ENCODE measurements around the gene TACSTD2.

DNA sequence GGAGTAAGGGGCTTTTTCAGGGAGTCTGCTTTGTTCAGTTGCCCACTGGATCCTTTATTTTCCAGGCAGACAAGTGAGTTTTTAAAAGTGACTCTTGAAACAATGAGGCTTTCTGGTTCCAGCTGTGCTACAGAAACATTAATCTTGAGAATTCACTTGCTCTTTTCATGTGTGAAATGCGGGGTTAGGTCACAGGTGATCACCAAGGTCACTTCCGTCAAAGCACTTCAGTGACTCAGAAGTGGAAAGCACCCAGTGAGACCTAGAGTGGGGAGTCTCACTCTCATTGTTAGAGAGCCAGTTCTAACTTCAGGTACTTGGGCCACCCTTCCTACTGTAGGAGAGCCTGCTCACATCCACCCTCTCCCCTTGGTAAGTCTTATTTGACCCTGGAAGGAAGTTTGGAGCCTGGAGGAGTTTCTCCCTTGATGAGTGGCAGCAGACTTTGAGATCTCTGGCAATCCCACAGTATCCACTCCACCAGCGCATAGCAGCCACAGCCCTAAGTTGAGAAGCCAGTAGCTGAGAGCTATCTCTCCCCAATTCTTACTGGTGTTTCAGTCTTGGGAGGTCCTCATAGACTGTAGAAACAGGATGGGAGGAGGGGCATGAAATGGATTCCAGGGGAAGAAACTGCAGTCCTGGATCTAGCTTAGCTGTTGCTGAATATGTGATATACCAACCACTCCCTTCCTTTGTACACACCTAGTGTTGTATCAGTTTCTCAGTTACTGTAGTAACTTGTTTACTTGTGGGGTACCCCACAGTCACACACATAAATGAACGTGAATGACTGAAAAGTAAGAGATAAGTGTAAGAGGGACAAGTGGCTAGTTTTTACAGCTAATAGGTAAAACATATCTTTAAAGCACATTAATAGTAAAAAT lies 3.1 kb downstream of the TACSTD2 start:
- TF ChIP-seq POLR2A (IDR thresholded peaks at IDR 0.05): no peak
- TF ChIP-seq, protein P1, sequence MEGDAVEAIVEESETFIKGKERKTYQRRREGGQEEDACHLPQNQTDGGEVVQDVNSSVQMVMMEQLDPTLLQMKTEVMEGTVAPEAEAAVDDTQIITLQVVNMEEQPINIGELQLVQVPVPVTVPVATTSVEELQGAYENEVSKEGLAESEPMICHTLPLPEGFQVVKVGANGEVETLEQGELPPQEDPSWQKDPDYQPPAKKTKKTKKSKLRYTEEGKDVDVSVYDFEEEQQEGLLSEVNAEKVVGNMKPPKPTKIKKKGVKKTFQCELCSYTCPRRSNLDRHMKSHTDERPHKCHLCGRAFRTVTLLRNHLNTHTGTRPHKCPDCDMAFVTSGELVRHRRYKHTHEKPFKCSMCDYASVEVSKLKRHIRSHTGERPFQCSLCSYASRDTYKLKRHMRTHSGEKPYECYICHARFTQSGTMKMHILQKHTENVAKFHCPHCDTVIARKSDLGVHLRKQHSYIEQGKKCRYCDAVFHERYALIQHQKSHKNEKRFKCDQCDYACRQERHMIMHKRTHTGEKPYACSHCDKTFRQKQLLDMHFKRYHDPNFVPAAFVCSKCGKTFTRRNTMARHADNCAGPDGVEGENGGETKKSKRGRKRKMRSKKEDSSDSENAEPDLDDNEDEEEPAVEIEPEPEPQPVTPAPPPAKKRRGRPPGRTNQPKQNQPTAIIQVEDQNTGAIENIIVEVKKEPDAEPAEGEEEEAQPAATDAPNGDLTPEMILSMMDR (IDR thresholded peaks at IDR 0.05): no peak
- TF ChIP-seq EP300 (IDR thresholded peaks at IDR 0.05): no peak

Data from ovary (tissue), 3 donors.